DMS 273 treated with DMSO at 0.1 percent for 48 hours (cell line): ENCODE measurements around the gene NFATC3.

Experiments
- DNase-seq: peaks from one replicate; lab custom pipeline; 2025; lab: John Stamatoyannopoulos, UW

NFATC3 gene

GRCh38 chr16:68187505-68187904 lies 102.3 kb downstream of the NFATC3 start:
- DNase-seq: no peak

- no peak for DNase-seq
Measured at GRCh38 chr16:68188170-68188569, 103.0 kb downstream of the NFATC3 start.

GRCh38 chr16:68190081-68190480 lies 104.9 kb downstream of the NFATC3 start:
- DNase-seq: no peak

- DNase-seq: no peak
Measured at GRCh38 chr16:68190736-68191510, 105.8 kb downstream of the NFATC3 start.

GRCh38 chr16:68194251-68194650 lies 109.1 kb downstream of the NFATC3 start:
- no peak for DNase-seq

GRCh38 chr16:68197250-68197649 lies 112.1 kb downstream of the NFATC3 start:
- no peak for DNase-seq

GRCh38 chr16:68200088-68200783 lies 115.1 kb downstream of the NFATC3 start:
- DNase-seq: no peak

GRCh38 chr16:68202091-68202519 lies 116.9 kb downstream of the NFATC3 start:
- DNase-seq: no peak

GRCh38 chr16:68206245-68206644 lies 121.1 kb downstream of the NFATC3 start:
- DNase-seq: no peak

- DNase-seq: no peak
Measured at GRCh38 chr16:68214726-68215125, 129.6 kb downstream of the NFATC3 start.

- no peak for DNase-seq
Measured at GRCh38 chr16:68215302-68215701, 130.1 kb downstream of the NFATC3 start.

GRCh38 chr16:68216240-68216639 lies 131.1 kb downstream of the NFATC3 start:
- DNase-seq: no peak

GRCh38 chr16:68217506-68217905 lies 132.3 kb downstream of the NFATC3 start:
- no peak for DNase-seq

- DNase-seq: no peak
Measured at GRCh38 chr16:68219725-68220351, 134.7 kb downstream of the NFATC3 start.

- DNase-seq: no peak
Measured at GRCh38 chr16:68223072-68223471, 137.9 kb downstream of the NFATC3 start.

GRCh38 chr16:68226116-68226515 lies 140.9 kb downstream of the NFATC3 start:
- no peak for DNase-seq

GRCh38 chr16:68227183-68227793 lies 142.1 kb downstream of the NFATC3 start:
- peak; percentile 47 for DNase-seq

GRCh38 chr16:68227850-68228553 lies 142.8 kb downstream of the NFATC3 start:
- DNase-seq: no peak

GRCh38 chr16:68228652-68229051 lies 143.5 kb downstream of the NFATC3 start:
- no peak for DNase-seq

- peak; percentile 21 for DNase-seq
Measured at GRCh38 chr16:68229431-68230175, 144.4 kb downstream of the NFATC3 start.

GRCh38 chr16:68230176-68230571 lies 145.0 kb downstream of the NFATC3 start:
- DNase-seq: no peak
